H9 (cell line): ENCODE data around the gene ZNF330. TPM values are rescaled to one million over a fixed set of nuclear protein-coding genes. Genes with fewer than 3 reads are reported as not detected.

Experiments
- DNase-seq: peaks from one replicate; pipeline ENCODE4 v3.0.0-alpha.2; 2017
- H2AFZ ChIP-seq: one replicate; pipeline ENCODE4 v1.6.1; 2013; ENCODE audit warnings: mild to moderate bottlenecking, low read length, control low read depth, moderate library complexity
- H2AK5ac ChIP-seq: 2 replicates; pipeline ENCODE4 v1.6.1; 2013; ENCODE audit warnings: low read length, control low read depth, mixed read lengths; ENCODE audit not compliant: insufficient read length
- H2BK120ac ChIP-seq: one replicate; pipeline ENCODE4 v1.6.1; 2013; ENCODE audit warnings: low read depth, mild to moderate bottlenecking, low read length, control low read depth, inconsistent platforms; ENCODE audit not compliant: poor library complexity, severe bottlenecking
- H2BK12ac ChIP-seq: 2 replicates; pipeline ENCODE4 v1.6.1; 2013; ENCODE audit warnings: low read length, control low read depth, mixed read lengths, low read depth; ENCODE audit not compliant: insufficient read length
- H2BK15ac ChIP-seq: 2 replicates; pipeline ENCODE4 v1.6.1; 2013; ENCODE audit warnings: low read depth, low read length, control low read depth
- H2BK20ac ChIP-seq: one replicate; pipeline ENCODE4 v1.6.1; 2013; ENCODE audit warnings: low read depth, mild to moderate bottlenecking, low read length, control low read depth, inconsistent platforms; ENCODE audit not compliant: poor library complexity, severe bottlenecking
- H2BK5ac ChIP-seq: 2 replicates; pipeline ENCODE4 v1.6.1; 2013; ENCODE audit warnings: low read length, control low read depth, mixed read lengths; ENCODE audit not compliant: insufficient read length
- H3K14ac ChIP-seq: 2 replicates; pipeline ENCODE4 v1.6.1; 2013; ENCODE audit warnings: low read length, control low read depth; ENCODE audit not compliant: insufficient read depth
- H3K18ac ChIP-seq: 2 replicates; pipeline ENCODE4 v1.6.1; 2013; ENCODE audit warnings: low read depth, mild to moderate bottlenecking, mixed read lengths, low read length, control low read depth; ENCODE audit not compliant: insufficient read length
- H3K23ac ChIP-seq: 2 replicates; pipeline ENCODE4 v1.6.1; 2013; ENCODE audit warnings: low read length, control low read depth, mixed read lengths, low read depth; ENCODE audit not compliant: insufficient read length
- H3K23me2 ChIP-seq: 2 replicates; pipeline ENCODE4 v1.6.1; 2013; ENCODE audit warnings: low read depth, mild to moderate bottlenecking, mixed read lengths, low read length, control low read depth; ENCODE audit not compliant: insufficient read length, poor library complexity, severe bottlenecking
- H3K27ac ChIP-seq: 2 replicates; pipeline ENCODE4 v1.5.1; 2013; ENCODE audit warnings: low read length, control low read depth, mixed read lengths, low read depth; ENCODE audit not compliant: insufficient read length
- H3K27me3 ChIP-seq: 2 replicates; pipeline ENCODE4 v1.6.1; 2013; ENCODE audit warnings: low read length, control low read depth, inconsistent platforms; ENCODE audit not compliant: insufficient read depth
- H3K4ac ChIP-seq: 2 replicates; pipeline ENCODE4 v1.6.1; 2013; ENCODE audit warnings: low read depth, mild to moderate bottlenecking, control low read depth, inconsistent platforms, low read length, moderate library complexity
- H3K4me1 ChIP-seq: 2 replicates; pipeline ENCODE4 v1.6.1; 2013; ENCODE audit warnings: low read length, control low read depth, inconsistent platforms; ENCODE audit not compliant: insufficient read depth
- H3K4me2 ChIP-seq: 2 replicates; pipeline ENCODE4 v1.6.1; 2013; ENCODE audit warnings: low read length, control low read depth, mixed read lengths; ENCODE audit not compliant: insufficient read length, insufficient read depth
- H3K56ac ChIP-seq: 2 replicates; pipeline ENCODE4 v1.6.1; 2013; ENCODE audit warnings: low read depth, mild to moderate bottlenecking, mixed read lengths, low read length, control low read depth; ENCODE audit not compliant: insufficient read length
- H3K79me1 ChIP-seq: 2 replicates; pipeline ENCODE4 v1.6.1; 2013; ENCODE audit warnings: low read depth, mild to moderate bottlenecking, moderate library complexity, low read length, control low read depth, inconsistent platforms; ENCODE audit not compliant: insufficient read depth, poor library complexity, severe bottlenecking
- H3K79me2 ChIP-seq: 2 replicates; pipeline ENCODE4 v1.6.1; 2013; ENCODE audit warnings: low read length, control low read depth, inconsistent platforms; ENCODE audit not compliant: insufficient read depth
- H3K9ac ChIP-seq: 2 replicates; pipeline ENCODE4 v1.6.1; 2013; ENCODE audit warnings: low read length, control low read depth, mixed read lengths; ENCODE audit not compliant: insufficient read length; ENCODE audit errors: extremely low read depth
- H3K9me3 ChIP-seq: one replicate; pipeline ENCODE4 v1.6.1; 2013; ENCODE audit warnings: low read depth, low read length, inconsistent platforms; ENCODE audit not compliant: control insufficient read depth
- H3T11ph ChIP-seq: one replicate; pipeline ENCODE4 v1.6.1; 2013; ENCODE audit warnings: mild to moderate bottlenecking, low read length, control low read depth, inconsistent platforms
- H4K20me1 ChIP-seq: one replicate; pipeline ENCODE4 v1.6.1; 2013; ENCODE audit not compliant: control insufficient read depth, insufficient read length, insufficient read depth
- H4K5ac ChIP-seq: 2 replicates; pipeline ENCODE4 v1.6.1; 2013; ENCODE audit warnings: low read depth, mild to moderate bottlenecking, mixed read lengths, low read length, control low read depth; ENCODE audit not compliant: insufficient read length
- H4K8ac ChIP-seq: replicated peaks from 2 replicates; pipeline ENCODE4 v1.6.1; 2013; ENCODE audit warnings: low read length, control low read depth, mixed read lengths, low read depth; ENCODE audit not compliant: insufficient read length
- H4K91ac ChIP-seq: 2 replicates; pipeline ENCODE4 v1.6.1; 2013; ENCODE audit warnings: low read depth, mild to moderate bottlenecking, moderate library complexity, mixed read lengths, low read length, control low read depth; ENCODE audit not compliant: insufficient read length
- H3K27ac Mint-ChIP-seq, 3 experiments: 2 replicates in 2 of 3; 3 replicates in 1 of 3; pipeline ENCODE4 v1.8.0; 2020 to 2021; ENCODE audit warnings: mixed read lengths in 3 of 3, mild to moderate bottlenecking in 1 of 3, moderate library complexity in 1 of 3
- H3K27me3 Mint-ChIP-seq: 2 replicates; pipeline ENCODE4 v1.8.0; 2021; ENCODE audit warnings: low read depth, mild to moderate bottlenecking, moderate library complexity, mixed read lengths
- H3K36me3 Mint-ChIP-seq, 3 experiments: 2 replicates in 2 of 3; 3 replicates in 1 of 3; pipeline ENCODE4 v1.8.0; 2020 to 2021; ENCODE audit warnings: low read depth in 3 of 3, mixed read lengths in 3 of 3; ENCODE audit not compliant: insufficient read depth in 1 of 3
- H3K4me1 Mint-ChIP-seq, 2 experiments: 2 replicates each; pipeline ENCODE4 v1.8.0; 2020; ENCODE audit warnings: mixed read lengths in 2 of 2
- H3K4me3 Mint-ChIP-seq, 2 experiments: 2 replicates in 1 of 2; 3 replicates in 1 of 2; pipeline ENCODE4 v1.8.0; 2020 to 2021; ENCODE audit warnings: mild to moderate bottlenecking in 2 of 2, mixed read lengths in 2 of 2, moderate library complexity in 1 of 2
- H3K9me3 Mint-ChIP-seq, 2 experiments: 2 replicates in 1 of 2; 3 replicates in 1 of 2; pipeline ENCODE4 v1.8.0; 2020; ENCODE audit warnings: mild to moderate bottlenecking in 2 of 2, mixed read lengths in 2 of 2, moderate library complexity in 1 of 2
- CTCF ChIP-seq: fragments of 200-600 bp; sonication (generic); conservative IDR thresholded peaks from 3 replicates; pipeline ENCODE4 v1.8.0; 2021; ENCODE audit warnings: antibody characterized with exemption, mild to moderate bottlenecking
- WGBS: extraction: QIAGEN DNeasy Blood & Tissue Kit; methylation state at CpG from one replicate; pipeline ENCODE4 v1.1.7; 2013; ENCODE audit warnings: missing lambda C conversion rate, low lambda C conversion rate, mixed read lengths; ENCODE audit not compliant: insufficient read length; ENCODE audit errors: extremely low coverage; 5-methylcytosine and 5-hydroxymethylcytosine counted together
- total RNA-seq: library from RNA; stranded (reverse); gene quantifications from 2 replicates; pipeline ENCODE4 v1.2.1, GENCODE V29; 2021

The ZNF330 gene
- total RNA-seq, 1 experiment from 2014 or later: 32.6 TPM

DNA sequence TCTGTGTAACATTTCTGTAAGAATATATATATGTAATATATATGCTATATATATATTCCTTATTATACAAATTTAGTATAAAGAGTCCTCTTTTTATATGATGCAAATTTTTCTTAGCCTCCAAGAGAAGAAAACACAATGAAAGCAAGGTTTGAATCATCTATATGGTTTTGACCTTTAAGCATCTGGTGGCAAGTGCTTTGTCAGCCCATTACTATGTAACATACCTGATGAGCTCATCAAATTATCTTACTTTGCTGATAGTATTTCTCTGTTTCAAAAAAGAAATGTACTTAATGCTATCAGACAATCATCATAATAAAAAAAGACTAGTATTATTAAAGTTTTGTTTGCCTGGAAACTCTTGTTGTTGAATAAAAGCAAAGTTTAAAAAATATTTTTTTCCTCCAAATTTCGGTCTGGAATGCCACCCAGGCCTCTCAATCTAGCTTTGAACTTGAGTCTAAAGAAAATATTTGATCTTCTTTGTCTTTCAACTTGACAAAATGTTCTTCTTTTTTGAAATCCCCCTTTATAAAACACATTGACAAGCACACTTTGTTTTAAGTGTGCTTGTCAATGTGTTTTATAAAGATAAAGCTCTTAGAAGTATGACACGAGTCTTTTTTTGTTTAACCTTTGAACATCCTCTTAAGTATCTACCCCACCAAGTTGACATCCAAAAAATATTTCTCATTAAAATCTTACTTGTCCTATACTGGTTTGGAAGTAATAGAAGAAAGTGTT lies 26.2 kb downstream of the ZNF330 start:
- H3K23me2 ChIP-seq: no peaks in the 10 kb centered on the region
- Mint-ChIP-seq H3K27ac (no peak overlapping the region), H3K4me1 (no peaks in the 10 kb centered on the region), H3K4me3 (no peak overlapping the region), H3K9me3 (peaks cover 0 to 2% of the 10 kb centered on the region in 2 experiments; a peak in 3 of 5 replicates), H3K36me3 (no peaks in the 10 kb centered on the region), H3K27me3 (no peaks in the 10 kb centered on the region; the same call in 1 of the 2 replicates)
- no peak overlapping the region for H2BK15ac ChIP-seq
- H2BK20ac ChIP-seq: no peak overlapping the region
- no CpG with 5 or more reads among the region's 2 CpGs for WGBS
- DNase-seq: no peak
- no peak overlapping the region for H3T11ph ChIP-seq
- H3K27me3 ChIP-seq: no peaks in the 10 kb centered on the region
- no peak overlapping the region for H3K18ac ChIP-seq
- H2AFZ ChIP-seq: no peak overlapping the region
- no peak overlapping the region for H3K4ac ChIP-seq
- no peak overlapping the region for H2BK120ac ChIP-seq
- no peak overlapping the region for H3K9ac ChIP-seq
- 0 out of 2 replicates have a peak, but pooled peaks cover 2% of the 10 kb centered on the region for H3K4me1 ChIP-seq
- no peak overlapping the region for H2BK12ac ChIP-seq
- no peak for TF ChIP-seq CTCF
- no peak overlapping the region for H3K4me2 ChIP-seq
- no peak overlapping the region for H3K56ac ChIP-seq
- no peak overlapping the region for H3K27ac ChIP-seq
- H3K14ac ChIP-seq: no peak overlapping the region
- H4K5ac ChIP-seq: no peak overlapping the region
- H3K79me1 ChIP-seq: no peaks in the 10 kb centered on the region
- H3K9me3 ChIP-seq: no peaks in the 10 kb centered on the region
- H3K79me2 ChIP-seq: no peaks in the 10 kb centered on the region
- no peak overlapping the region for H2BK5ac ChIP-seq
- H4K91ac ChIP-seq: no peak overlapping the region
- H2AK5ac ChIP-seq: no peak overlapping the region
- H4K20me1 ChIP-seq: no peaks in the 10 kb centered on the region
- H3K23ac ChIP-seq: no peak overlapping the region
- H4K8ac ChIP-seq: no peak overlapping the region
